SKM-1 treated with dmso at 0.1 percent for 144 hours (cell line): ENCODE data around the gene OGFOD2.

Experiments used
- DNase-seq: peaks from one replicate; lab custom pipeline; 2025; ENCODE audit not compliant: unreplicated experiment; lab: John Stamatoyannopoulos, UW

OGFOD2 gene

GRCh38 chr12:122988036-122988435, 13.0 kb downstream of the OGFOD2 start:
- DNase-seq = no peak

GRCh38 chr12:122988612-122989212, 13.7 kb downstream of the OGFOD2 start:
- DNase-seq = no peak

- no peak for DNase-seq
Observed at GRCh38 chr12:122989225-122989839, 14.3 kb downstream of the OGFOD2 start.

- DNase-seq = no peak
Observed at GRCh38 chr12:122989874-122990419, 14.9 kb downstream of the OGFOD2 start.

GRCh38 chr12:122990561-122990960, 15.5 kb downstream of the OGFOD2 start:
- no peak for DNase-seq

GRCh38 chr12:122990961-122991622, 16.0 kb downstream of the OGFOD2 start:
- DNase-seq = no peak

- DNase-seq = no peak
Observed at GRCh38 chr12:122991623-122992275, 16.7 kb downstream of the OGFOD2 start.

- DNase-seq = no peak
Observed at GRCh38 chr12:122992386-122992785, 17.3 kb downstream of the OGFOD2 start.

- no peak for DNase-seq
Observed at GRCh38 chr12:122994140-122994675, 19.2 kb downstream of the OGFOD2 start.

- DNase-seq = no peak
Observed at GRCh38 chr12:122994781-122995502, 19.9 kb downstream of the OGFOD2 start.

GRCh38 chr12:122995503-122996187, 20.6 kb downstream of the OGFOD2 start:
- no peak for DNase-seq

GRCh38 chr12:122996188-122996601, 21.2 kb downstream of the OGFOD2 start:
- no peak for DNase-seq

GRCh38 chr12:122996621-122997342, 21.7 kb downstream of the OGFOD2 start:
- DNase-seq = no peak

- DNase-seq = no peak
Observed at GRCh38 chr12:122997343-122998250, 22.6 kb downstream of the OGFOD2 start.

GRCh38 chr12:122998316-122998715, 23.3 kb downstream of the OGFOD2 start:
- DNase-seq = no peak

- no peak for DNase-seq
Observed at GRCh38 chr12:122999196-122999946, 24.3 kb downstream of the OGFOD2 start.

GRCh38 chr12:122999986-123000420, 25.0 kb downstream of the OGFOD2 start:
- no peak for DNase-seq

- DNase-seq = no peak
Observed at GRCh38 chr12:123000578-123000977, 25.5 kb downstream of the OGFOD2 start.
